Stomach (tissue), 4 donors: Measurements from ENCODE around the gene SMIM31.

Experiments used
- POLR2A ChIP-seq, 4 donors: fragments of 450-650 bp; IDR thresholded peaks; one replicate each; pipeline ENCODE4 v1.6.1; 2016; ENCODE audit warnings: antibody characterized with exemption in 4 of 4, control low read depth in 2 of 4, mild to moderate bottlenecking in 1 of 4, moderate library complexity in 1 of 4
- TF ChIP-seq, protein P1 (sequence below), 7 experiments: fragments of 450-650 bp in 4 of 7; fragments of 200-600 bp in 3 of 7; sonication (generic) in 3 of 7; IDR thresholded peaks; one replicate each; pipeline ENCODE4 v1.5.1; 2016 to 2019; ENCODE audit warnings: antibody characterized with exemption in 7 of 7, control low read depth in 2 of 7, mild to moderate bottlenecking in 1 of 7

DNA sequence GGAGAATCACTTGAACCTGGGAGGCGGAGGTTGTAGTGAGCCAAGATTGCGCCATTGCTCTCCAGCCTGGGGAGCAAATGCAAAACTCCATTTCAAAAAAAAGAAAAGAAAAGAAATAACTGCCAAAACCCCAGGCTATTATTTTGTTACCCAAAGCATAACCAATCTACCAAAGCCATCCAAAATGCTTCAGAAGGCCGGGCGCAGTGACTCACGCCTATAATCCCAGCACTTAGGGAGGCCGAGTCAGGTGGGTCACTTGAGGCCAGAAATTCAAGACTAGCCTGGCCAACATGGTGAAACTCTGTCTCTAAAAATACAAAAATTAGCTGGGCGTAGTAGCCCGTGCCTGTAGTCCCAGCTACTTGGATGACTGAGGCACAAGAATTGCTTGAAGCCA, 49.8 kb downstream of the SMIM31 start:
- TF ChIP-seq, protein P1, sequence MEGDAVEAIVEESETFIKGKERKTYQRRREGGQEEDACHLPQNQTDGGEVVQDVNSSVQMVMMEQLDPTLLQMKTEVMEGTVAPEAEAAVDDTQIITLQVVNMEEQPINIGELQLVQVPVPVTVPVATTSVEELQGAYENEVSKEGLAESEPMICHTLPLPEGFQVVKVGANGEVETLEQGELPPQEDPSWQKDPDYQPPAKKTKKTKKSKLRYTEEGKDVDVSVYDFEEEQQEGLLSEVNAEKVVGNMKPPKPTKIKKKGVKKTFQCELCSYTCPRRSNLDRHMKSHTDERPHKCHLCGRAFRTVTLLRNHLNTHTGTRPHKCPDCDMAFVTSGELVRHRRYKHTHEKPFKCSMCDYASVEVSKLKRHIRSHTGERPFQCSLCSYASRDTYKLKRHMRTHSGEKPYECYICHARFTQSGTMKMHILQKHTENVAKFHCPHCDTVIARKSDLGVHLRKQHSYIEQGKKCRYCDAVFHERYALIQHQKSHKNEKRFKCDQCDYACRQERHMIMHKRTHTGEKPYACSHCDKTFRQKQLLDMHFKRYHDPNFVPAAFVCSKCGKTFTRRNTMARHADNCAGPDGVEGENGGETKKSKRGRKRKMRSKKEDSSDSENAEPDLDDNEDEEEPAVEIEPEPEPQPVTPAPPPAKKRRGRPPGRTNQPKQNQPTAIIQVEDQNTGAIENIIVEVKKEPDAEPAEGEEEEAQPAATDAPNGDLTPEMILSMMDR (IDR thresholded peaks at IDR 0.05): no peak
- no peak for TF ChIP-seq POLR2A (IDR thresholded peaks at IDR 0.05)
